Small intestine (tissue), 7 donors: ENCODE measurements around the gene TAS1R2. TPM values are rescaled to one million over a fixed set of nuclear protein-coding genes. Genes with fewer than 3 reads are reported as not detected.

Source experiments
- DNase-seq, 2 donors: peaks; one replicate each; pipeline versions ENCODE4 v3.0.0 to v3.0.0-alpha.2; 2013
- FAIRE-seq: peaks from 2 replicates; lab custom pipeline; 2012; peaks lifted over from hg19 to GRCh38; lab: Jason Lieb, UNC
- H3K27ac ChIP-seq, 3 donors: one replicate each; pipeline ENCODE4 v1.5.1; 2013; ENCODE audit warnings: low read length in 2 of 3, mild to moderate bottlenecking in 2 of 3, control low read depth in 1 of 3, inconsistent platforms in 1 of 3, low read depth in 1 of 3, moderate library complexity in 1 of 3
- H3K27me3 ChIP-seq, 3 donors: one replicate each; pipeline ENCODE4 v1.6.1; 2013; ENCODE audit warnings: low read length in 3 of 3, inconsistent platforms in 1 of 3; ENCODE audit not compliant: control insufficient read depth in 3 of 3, insufficient read depth in 3 of 3
- H3K36me3 ChIP-seq, 3 donors: one replicate each; pipeline ENCODE4 v1.6.1; 2013; ENCODE audit warnings: low read length in 3 of 3, inconsistent platforms in 1 of 3, low read depth in 1 of 3, mild to moderate bottlenecking in 1 of 3, moderate library complexity in 1 of 3; ENCODE audit not compliant: control insufficient read depth in 3 of 3, insufficient read depth in 2 of 3
- H3K4me1 ChIP-seq, 3 donors: one replicate each; pipeline ENCODE4 v1.6.1; 2013; ENCODE audit warnings: low read length in 2 of 3, inconsistent platforms in 1 of 3, low read depth in 1 of 3, mild to moderate bottlenecking in 1 of 3, moderate library complexity in 1 of 3; ENCODE audit not compliant: control insufficient read depth in 3 of 3, insufficient read depth in 2 of 3
- H3K4me3 ChIP-seq, 3 donors: one replicate each; pipeline ENCODE4 v1.5.1; 2013; ENCODE audit warnings: low read length in 3 of 3, control low read depth in 1 of 3, inconsistent platforms in 1 of 3, low read depth in 1 of 3, mild to moderate bottlenecking in 1 of 3, moderate library complexity in 1 of 3
- H3K9me3 ChIP-seq, 2 donors: one replicate each; pipeline ENCODE4 v1.6.1; 2013; ENCODE audit warnings: low read depth in 1 of 2, low read length in 1 of 2; ENCODE audit not compliant: control insufficient read depth in 2 of 2, insufficient read depth in 1 of 2
- WGBS, 3 donors: extraction: QIAGEN DNeasy Blood & Tissue Kit; methylation state at CpG; one replicate each; pipeline ENCODE4 v1.1.7; 2013; 5-methylcytosine and 5-hydroxymethylcytosine counted together
- polyA plus RNA-seq, 4 donors: library from polyadenylated mRNA; stranded (reverse) in 3 of 4; unstranded in 1 of 4; fragments of 200-250 nt in 3 of 4; fragments of 120-200 nt in 1 of 4; gene quantifications; one replicate each; pipeline versions ENCODE4 v1.2.1 to v1.2.3, GENCODE V29; 2013
- donor health status: healthy with polysubstance abuse.
- donor health status: control.
- donor health status: control.
- donor health status: Bipolar disorder and iron deficiency.
- donor health status: healthy.

The TAS1R2 gene
- polyA plus RNA-seq, 4 donors: not detected

DNA sequence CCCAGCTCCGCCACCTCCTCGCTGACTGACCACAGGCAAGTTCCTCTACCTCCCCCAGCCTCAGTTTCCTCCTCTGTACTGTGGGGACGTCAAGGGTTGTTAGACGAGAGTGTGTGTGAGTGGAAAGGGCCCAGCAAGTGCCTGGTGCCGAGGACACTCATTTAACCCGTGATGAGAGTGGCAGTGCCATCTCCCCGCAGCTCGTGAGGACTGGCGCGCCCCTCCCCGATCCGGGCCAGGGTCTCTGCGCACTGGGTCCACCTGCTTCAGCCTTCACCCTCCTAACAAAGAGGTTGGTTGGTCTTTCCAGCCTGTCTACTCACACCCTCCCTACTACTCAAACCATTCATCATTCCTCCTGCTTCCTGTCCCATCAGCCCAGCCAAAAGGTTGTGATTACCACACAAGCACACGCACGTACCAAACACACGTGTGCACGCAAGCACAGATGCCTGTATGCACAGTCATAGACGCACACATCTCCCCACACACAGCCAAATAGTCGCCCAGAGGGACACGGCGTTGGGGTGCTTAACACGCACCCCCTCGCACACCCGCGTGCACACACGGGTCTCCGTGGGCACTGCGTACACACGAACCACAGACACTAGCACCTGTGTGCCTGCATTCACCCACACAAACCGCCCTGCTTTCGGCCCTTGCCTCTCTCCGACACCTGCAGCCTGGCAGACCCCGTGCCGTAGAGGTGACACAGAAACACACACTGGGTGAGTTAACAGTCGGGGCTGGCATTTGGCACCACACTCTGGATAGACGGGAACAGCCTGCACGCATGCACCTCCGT is 39.3 kb downstream of the TAS1R2 start:
- Histone ChIP-seq H3K27ac (no peak overlapping the region), H3K4me1 (no peaks in the 10 kb centered on the region), H3K4me3 (no peak overlapping the region), H3K9me3 (no peaks in the 10 kb centered on the region), H3K36me3 (no peaks in the 10 kb centered on the region), H3K27me3 (peaks cover 3 to 14% (median 8%) of the 10 kb centered on the region in 3 donors)
- no peak for FAIRE-seq
- 70 to 71% (median 71%) methylated on average over 34 to 38 of the region's 38 CpGs for WGBS, 3 donors
- no peak for DNase-seq

DNA sequence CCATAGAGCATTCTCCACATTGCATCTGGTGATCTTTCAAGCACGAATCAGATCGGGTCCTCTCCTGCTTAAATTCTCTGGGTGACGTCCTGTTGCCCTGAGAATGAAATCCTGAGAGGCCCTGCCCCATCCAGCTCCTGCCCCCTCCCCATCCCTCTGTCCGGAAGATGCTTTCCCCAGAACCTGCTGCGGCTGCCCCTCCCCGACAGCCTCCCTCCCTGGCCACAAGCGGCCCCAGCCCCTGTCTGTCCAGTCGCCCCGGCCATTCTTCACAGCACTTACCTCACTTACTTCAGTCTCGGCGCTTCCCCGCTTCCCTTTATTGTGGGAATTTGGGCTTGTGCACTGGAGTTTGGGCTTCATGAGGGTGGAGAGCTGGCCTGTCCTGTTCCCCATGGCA is 40.3 kb downstream of the TAS1R2 start:
- Histone ChIP-seq H3K36me3 (no peaks in the 10 kb centered on the region), H3K4me3 (no peak overlapping the region), H3K4me1 (no peaks in the 10 kb centered on the region), H3K27me3 (peaks cover 3 to 14% (median 8%) of the 10 kb centered on the region in 3 donors), H3K27ac (no peak overlapping the region), H3K9me3 (no peaks in the 10 kb centered on the region)
- WGBS, 3 donors: 31 to 35% (median 34%) methylated on average over 12 of the region's 12 CpGs
- FAIRE-seq: no peak
- DNase-seq: no peak

DNA sequence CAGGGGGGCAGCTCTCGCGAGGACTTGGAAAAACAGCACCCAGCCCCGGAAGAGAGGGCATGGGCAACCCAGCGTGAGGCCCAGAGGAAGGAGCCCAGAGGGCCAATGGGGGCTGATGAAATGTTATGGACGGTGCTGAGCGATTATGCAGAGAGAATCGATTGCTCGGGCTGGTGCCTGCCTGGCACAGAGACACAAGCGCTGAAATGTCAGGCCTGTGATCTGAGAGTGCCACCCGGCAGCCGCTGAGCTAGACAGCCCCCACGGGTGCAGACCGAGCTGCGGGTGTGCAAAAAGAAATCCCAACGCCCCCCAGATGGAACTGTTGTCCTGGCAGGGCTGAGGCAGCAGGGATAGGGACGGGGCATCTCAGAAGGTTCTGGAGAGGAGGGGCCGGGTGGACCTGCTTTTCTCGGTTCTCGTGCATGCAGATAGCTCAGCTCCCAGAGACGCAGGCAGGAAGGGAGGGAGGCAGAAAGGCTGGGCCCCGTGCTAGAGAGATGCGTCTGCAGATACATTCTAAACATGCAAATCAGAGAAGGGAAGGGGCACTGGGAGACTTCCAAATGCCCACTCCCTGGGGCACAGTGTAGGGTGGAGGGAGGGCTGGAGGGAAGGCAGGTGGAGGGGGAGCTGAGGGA is 41.5 kb downstream of the TAS1R2 start:
- Histone ChIP-seq H3K4me3 (no peak overlapping the region), H3K27ac (no peak overlapping the region), H3K36me3 (no peaks in the 10 kb centered on the region), H3K27me3 (peaks cover 3 to 14% (median 8%) of the 10 kb centered on the region in 3 donors), H3K9me3 (no peaks in the 10 kb centered on the region), H3K4me1 (no peaks in the 10 kb centered on the region)
- WGBS, 3 donors: 49 to 53% (median 52%) methylated on average over 22 of the region's 22 CpGs
- FAIRE-seq (no peak), DNase-seq (no peak)

DNA sequence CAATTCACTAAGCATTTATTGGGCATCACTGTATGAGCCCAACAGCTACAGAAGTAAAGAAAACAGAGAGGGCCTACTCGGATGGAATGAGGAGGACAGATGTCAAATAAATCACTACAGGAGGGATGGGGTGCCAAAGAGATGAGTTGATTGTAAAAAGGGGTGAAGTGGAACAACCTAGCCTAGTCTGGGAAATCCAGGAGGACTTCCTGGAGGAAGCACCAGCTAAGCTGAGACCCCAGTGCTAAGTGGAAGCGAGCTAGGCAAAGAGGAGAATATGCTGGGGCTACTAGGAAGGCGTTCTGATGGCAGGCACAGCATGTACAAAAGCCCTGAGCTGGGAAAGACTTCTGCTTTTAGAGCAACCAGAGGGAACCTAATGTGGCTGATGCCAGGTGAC is 42.1 kb downstream of the TAS1R2 start:
- no peak for DNase-seq
- FAIRE-seq: no peak
- no peak overlapping the region for H3K4me3 ChIP-seq
- 44 to 75% (median 57%) methylated on average over 3 of the region's 3 CpGs for WGBS, 3 donors
- H3K27ac ChIP-seq: no peak overlapping the region
- H3K27me3 ChIP-seq: peaks cover 3 to 14% (median 8%) of the 10 kb centered on the region in 3 donors
- no peaks in the 10 kb centered on the region for H3K36me3 ChIP-seq
- no peaks in the 10 kb centered on the region for H3K4me1 ChIP-seq
- no peaks in the 10 kb centered on the region for H3K9me3 ChIP-seq

DNA sequence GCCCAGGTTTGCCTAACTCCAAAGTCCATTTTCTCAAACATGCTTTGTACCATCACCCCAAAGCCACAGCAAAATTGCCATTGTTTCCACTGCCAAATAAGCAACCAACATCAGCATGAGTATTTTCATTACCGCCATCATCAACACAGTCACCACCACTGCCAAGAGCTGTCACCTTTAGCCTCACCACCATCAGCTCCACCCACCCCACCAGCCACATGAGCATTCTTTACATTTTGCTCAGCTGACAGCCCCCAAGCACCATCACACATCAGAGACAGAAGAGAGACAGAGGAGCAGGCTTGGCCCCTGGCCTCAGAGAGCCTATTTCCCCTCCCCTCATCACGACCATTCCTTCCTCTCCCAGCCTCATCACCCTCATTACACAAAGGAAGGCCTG is 42.7 kb downstream of the TAS1R2 start:
- Histone ChIP-seq H3K9me3 (no peaks in the 10 kb centered on the region), H3K4me3 (no peak overlapping the region), H3K4me1 (no peaks in the 10 kb centered on the region), H3K27ac (no peak overlapping the region), H3K36me3 (no peaks in the 10 kb centered on the region), H3K27me3 (peaks cover 3 to 14% (median 8%) of the 10 kb centered on the region in 3 donors)
- 27 to 48% (median 31%) methylated on average over 2 of the region's 2 CpGs for WGBS, 3 donors
- DNase-seq (no peak), FAIRE-seq (no peak)

DNA sequence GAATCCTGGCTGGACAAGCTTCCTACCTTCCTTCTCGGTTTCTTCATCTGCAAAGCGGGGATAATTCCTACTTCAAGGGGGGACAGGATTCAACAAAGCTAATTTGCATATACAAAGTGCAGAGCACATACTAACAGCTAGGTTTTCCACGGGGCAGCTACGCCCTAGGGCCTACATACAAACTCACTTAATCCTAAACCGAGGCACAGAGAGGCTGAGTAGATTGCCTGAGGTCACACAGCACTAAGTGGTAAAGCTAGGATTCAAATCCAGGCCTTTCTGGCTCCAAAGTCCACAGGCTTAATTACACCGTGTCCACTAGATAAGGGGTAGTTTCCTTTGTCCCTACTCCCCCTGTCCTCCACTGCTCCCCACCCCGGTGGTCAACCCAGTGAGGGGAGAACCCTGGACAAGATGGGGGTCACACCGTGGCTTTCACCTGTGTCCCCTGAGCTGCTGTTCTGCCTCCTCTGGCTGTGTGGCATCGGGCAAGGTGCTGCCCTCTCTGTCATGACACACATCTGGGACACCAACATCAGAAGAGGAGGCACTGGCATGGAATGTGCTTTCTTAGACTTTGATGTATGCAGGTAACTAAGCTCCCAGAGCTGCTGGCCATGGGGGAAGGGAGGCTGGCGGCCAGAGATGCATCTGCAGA is 44.5 kb downstream of the TAS1R2 start:
- Histone ChIP-seq H3K27ac (no peak overlapping the region), H3K9me3 (no peaks in the 10 kb centered on the region), H3K27me3 (peaks cover 3 to 15% (median 6%) of the 10 kb centered on the region in 3 donors), H3K4me3 (no peak overlapping the region), H3K36me3 (no peaks in the 10 kb centered on the region), H3K4me1 (no peaks in the 10 kb centered on the region)
- no peak for DNase-seq
- 35 to 64% (median 44%) methylated on average over 10 of the region's 10 CpGs for WGBS, 3 donors
- FAIRE-seq: no peak

DNA sequence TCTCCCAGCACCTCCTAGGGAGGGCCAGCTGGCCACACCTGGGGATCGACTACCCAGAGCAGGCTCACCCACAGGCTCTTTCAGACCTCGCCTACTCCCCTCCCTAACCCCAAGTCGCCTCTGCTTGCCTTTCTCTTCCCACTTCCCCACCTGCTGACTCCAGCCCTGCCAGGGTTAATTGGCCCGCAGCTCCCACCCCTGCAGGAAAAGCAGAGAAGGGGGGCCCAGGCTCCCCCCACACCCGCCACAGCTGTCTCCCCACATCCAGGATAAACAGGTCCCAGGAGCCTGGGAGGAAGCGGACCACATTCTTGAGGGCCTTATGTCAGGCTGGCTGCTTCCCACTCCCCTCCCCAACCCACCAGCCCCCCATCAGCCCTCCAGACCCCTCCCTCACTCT is 45.0 kb downstream of the TAS1R2 start:
- FAIRE-seq (no peak), DNase-seq (no peak)
- H3K27ac ChIP-seq: no peak overlapping the region
- no peak overlapping the region for H3K4me3 ChIP-seq
- peaks cover 2 to 15% (median 2%) of the 10 kb centered on the region in 3 donors for H3K27me3 ChIP-seq
- no peaks in the 10 kb centered on the region for H3K9me3 ChIP-seq
- 30 to 34% (median 33%) methylated on average over 6 of the region's 6 CpGs for WGBS, 3 donors
- no peaks in the 10 kb centered on the region for H3K36me3 ChIP-seq
- no peaks in the 10 kb centered on the region for H3K4me1 ChIP-seq

DNA sequence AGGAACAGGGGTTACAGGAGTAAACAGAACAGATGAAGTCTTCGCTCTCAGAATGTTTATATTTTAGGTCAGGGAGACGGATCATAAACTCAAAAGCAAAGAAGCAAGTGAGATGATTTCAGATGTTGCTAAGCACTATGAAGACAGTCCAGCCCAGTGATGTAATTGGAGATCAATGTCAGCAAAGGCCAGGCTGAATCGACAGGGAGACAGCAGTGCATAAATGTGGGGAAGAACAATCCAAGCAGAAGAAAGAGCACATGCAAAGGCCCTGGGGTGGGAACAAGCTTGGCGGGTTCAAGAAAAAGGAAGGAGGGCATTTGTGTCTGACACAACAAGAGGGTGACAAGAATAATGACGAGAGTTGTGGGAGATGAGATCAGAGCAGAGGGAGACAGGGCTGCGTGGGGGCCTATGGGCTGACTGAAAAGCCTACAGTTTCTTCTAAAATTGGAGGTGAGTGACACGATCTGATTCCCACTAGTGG is 47.0 kb downstream of the TAS1R2 start:
- no peak for FAIRE-seq
- H3K4me1 ChIP-seq: no peaks in the 10 kb centered on the region
- H3K4me3 ChIP-seq: no peak overlapping the region
- no peaks in the 10 kb centered on the region for H3K36me3 ChIP-seq
- H3K27me3 ChIP-seq: peaks cover 0 to 13% (median 1%) of the 10 kb centered on the region in 3 donors
- DNase-seq: no peak
- H3K27ac ChIP-seq: no peak overlapping the region
- WGBS, 3 donors: 75 to 76% (median 76%) methylated on average over 7 of the region's 7 CpGs
- H3K9me3 ChIP-seq: no peaks in the 10 kb centered on the region
